Fibroblast of pulmonary artery (primary cell): ENCODE data around the gene FBXL13.
"Not testable (repeated sequence)": the region's sequence is repeated elsewhere in the genome, so short reads cannot be mapped to it uniquely, and the experiment has no call there.

Experiments used
- DNase-seq: peaks from one replicate; pipeline ENCODE4 v3.0.0-alpha.2; 2010; ENCODE audit warnings: low read depth
- H3K4me3 ChIP-seq: replicated peaks from 2 replicates; pipeline ENCODE4 v1.5.1; 2011; ENCODE audit warnings: low read depth, mild to moderate bottlenecking, control low read depth, low read length, moderate library complexity
- CTCF ChIP-seq: IDR thresholded peaks from 2 replicates; pipeline ENCODE4 v1.5.1; 2011; ENCODE audit warnings: mild to moderate bottlenecking, control low read depth, low read length, inconsistent platforms; ENCODE audit errors: missing control alignments

The FBXL13 gene

GRCh38 chr7:102973096-102973802, 101.3 kb downstream of the FBXL13 start:
- no peak for TF ChIP-seq CTCF
- peak overlapping the region; percentile 2 for H3K4me3 ChIP-seq
- DNase-seq: peak; percentile 77

- DNase-seq: peak; percentile 50
- TF ChIP-seq CTCF: no peak
- no peak overlapping the region for H3K4me3 ChIP-seq
These were observed 106.8 kb downstream of the FBXL13 start for GRCh38 chr7:102967798-102968197.

- no peak overlapping the region for H3K4me3 ChIP-seq
- TF ChIP-seq CTCF: no peak
- no peak for DNase-seq
These were observed 108.1 kb downstream of the FBXL13 start for GRCh38 chr7:102966465-102966864.

GRCh38 chr7:102961993-102962392, 112.6 kb downstream of the FBXL13 start:
- DNase-seq, H3K4me3 ChIP-seq: not testable (repeated sequence)

- not testable (repeated sequence) for DNase-seq, H3K4me3 ChIP-seq
These were observed 116.6 kb downstream of the FBXL13 start for GRCh38 chr7:102958004-102958403.

- not testable (repeated sequence) for DNase-seq, H3K4me3 ChIP-seq
These were observed 120.2 kb downstream of the FBXL13 start for GRCh38 chr7:102954359-102954758.

- H3K4me3 ChIP-seq: no peak overlapping the region
- DNase-seq: no peak
- TF ChIP-seq CTCF: no peak
These were observed 121.2 kb downstream of the FBXL13 start for GRCh38 chr7:102953406-102953805.

- no peak for DNase-seq
- no peak overlapping the region for H3K4me3 ChIP-seq
- no peak for TF ChIP-seq CTCF
These were observed 122.8 kb downstream of the FBXL13 start for GRCh38 chr7:102951839-102952238.
